Glomerular visceral epithelial cell (primary cell): ENCODE measurements around the gene PCNA.
"Not testable (repeated sequence)": the region's sequence is repeated elsewhere in the genome, so short reads cannot be mapped to it uniquely, and the experiment has no call there.

Source experiments
- DNase-seq: peaks from one replicate; pipeline ENCODE4 v3.0.0-alpha.2; 2016; ENCODE audit errors: extremely low spot score

The PCNA gene

GRCh38 chr20:5099009-5099408 is 20.7 kb downstream of the PCNA start:
- DNase-seq: not testable (repeated sequence)

DNA sequence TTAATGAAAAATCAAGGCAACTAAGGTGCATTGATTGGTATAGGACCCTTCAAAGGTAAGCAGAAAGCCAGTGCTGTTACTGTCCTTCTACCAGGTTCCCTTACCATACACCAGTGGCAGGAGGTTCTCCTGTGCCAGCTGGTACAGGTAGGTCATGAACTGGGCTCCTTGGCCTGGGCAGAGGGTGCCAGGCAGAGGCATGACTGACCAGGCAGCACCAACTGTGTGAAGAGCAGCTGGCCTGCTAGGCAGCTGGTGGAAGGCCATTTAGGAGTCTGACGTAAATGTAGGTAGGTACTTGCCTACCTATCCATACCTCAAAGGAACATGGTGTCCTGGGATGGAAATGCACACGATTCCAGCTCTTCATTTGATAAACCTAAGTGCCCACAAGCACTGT is 23.3 kb downstream of the PCNA start:
- DNase-seq: no peak

GRCh38 chr20:5095931-5096330 is 23.8 kb downstream of the PCNA start:
- no peak for DNase-seq

- no peak for DNase-seq
Measured at GRCh38 chr20:5095454-5095853, 24.3 kb downstream of the PCNA start.

DNA sequence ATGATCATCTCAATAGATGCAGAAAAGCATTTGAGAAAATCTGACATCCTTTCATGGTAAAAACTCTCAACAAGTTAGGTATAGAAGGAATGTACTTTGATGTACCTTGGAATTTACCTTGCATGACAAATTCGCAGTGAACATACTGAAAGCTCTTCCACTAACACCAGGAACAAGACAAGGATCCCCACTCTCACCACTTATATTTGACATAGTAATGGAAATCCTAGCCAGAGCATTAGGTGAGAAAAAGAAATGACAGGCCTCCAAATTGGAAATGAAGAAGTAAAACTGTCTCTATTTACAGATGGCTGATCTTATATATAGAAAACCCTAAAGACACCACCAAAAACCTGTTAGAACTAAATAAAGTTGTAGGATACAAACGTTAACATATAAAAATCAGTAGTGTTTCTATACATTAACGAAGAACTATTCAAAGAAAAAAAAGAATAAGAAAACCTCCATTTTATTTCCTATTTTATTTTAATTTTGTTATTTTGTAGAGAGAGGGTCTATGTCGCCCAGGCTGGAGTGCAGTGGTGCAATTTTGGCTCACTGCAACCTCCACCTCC is 26.9 kb downstream of the PCNA start:
- no peak for DNase-seq

DNA sequence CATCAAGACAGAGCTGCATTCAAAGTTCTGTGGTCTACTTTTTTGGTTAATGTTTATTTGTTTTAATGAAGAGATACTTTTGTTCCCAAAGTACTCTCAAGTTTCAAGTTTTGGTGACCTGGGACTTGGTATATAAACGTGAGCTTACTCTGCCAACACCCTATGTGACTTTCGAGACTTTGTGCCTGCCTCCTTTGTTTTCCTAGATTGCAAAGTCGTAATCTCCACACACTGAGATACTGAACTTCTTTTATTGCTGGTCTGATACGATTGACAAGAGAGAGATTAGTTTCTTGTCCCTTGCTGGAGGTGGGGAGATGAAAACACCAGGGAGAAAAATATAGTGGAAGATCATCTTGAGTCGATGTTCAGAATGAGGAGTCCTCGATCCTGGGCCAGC is 27.9 kb downstream of the PCNA start:
- DNase-seq: no peak

GRCh38 chr20:5090191-5090590 is 29.6 kb downstream of the PCNA start:
- no peak for DNase-seq

- DNase-seq: no peak
Measured at GRCh38 chr20:5088688-5089087, 31.1 kb downstream of the PCNA start.

- no peak for DNase-seq
Measured at GRCh38 chr20:5085380-5085779, 34.4 kb downstream of the PCNA start.

DNA sequence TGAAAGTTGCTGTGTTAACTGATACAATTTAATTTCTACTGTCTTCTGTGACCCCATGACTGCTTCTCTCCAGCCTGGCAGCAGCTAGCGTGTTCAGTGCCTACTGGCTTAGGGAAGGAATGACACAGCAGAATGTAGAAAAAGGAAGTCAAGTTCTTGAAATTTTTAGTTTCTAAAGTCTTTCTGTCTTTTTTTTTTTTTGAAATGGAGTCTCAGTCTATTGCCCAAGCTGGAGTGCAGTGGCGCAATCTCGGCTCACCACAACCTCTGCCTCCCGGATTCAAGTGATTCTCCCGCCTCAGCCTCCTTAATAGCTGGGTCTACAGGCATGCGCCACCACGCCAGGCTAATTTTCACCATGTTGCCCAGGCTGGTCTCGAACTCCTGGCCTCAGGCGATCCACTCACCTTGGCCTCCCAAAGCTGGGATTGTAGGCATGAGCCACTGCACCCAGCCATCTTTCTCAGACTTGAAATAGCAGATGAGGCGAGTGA is 39.3 kb downstream of the PCNA start:
- DNase-seq: no peak

DNA sequence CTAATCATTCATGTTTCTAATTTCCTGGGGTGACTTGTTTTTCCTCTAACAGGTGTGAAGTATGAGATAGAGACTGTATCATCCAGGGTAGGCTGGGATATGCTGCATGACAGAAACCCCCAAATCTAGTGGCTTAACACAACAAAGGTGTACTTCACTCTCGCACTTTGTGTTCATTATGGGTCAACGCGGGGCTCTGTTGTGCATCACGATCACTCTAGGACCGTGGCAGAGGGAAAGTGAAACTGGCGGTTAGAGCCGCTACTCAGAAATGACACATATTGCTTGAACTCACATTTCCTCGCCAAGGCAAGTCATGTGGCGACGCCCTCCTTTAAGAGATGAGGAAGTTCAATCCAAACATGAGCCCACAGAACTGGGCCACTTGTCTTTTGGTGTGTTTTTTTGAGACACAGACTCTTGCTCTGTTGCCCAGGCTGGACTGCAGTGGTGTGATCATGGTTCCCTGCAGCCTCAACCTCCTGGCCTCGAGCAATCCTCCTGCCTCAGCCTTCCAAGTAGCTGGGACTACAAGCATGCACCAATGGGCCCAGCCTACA is 41.3 kb downstream of the PCNA start:
- DNase-seq: peak; percentile 21

GRCh38 chr20:5077761-5078387 is 41.9 kb downstream of the PCNA start:
- no peak for DNase-seq

GRCh38 chr20:5076913-5077312 is 42.8 kb downstream of the PCNA start:
- not testable (repeated sequence) for DNase-seq

DNA sequence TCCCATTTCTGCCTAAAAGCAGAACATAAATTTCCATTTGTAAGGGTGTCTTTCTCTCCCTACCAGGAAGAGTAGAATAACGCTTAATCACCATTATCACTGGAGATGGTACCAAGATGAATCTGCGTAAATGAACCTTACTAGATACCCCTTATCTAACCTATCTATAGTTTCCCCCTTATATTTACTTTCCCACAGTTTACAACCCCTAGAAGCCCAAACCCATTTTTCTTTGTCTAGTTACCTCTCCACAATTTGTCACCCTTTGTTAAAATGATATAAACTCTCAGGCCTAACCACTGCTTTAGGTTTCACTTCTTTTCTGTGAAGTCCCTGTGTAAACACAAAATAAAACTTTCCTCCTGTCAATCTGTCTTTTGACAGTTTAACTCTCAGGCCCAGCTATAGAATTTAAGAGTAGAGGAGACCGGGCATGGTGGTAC is 45.5 kb downstream of the PCNA start:
- no peak for DNase-seq

DNA sequence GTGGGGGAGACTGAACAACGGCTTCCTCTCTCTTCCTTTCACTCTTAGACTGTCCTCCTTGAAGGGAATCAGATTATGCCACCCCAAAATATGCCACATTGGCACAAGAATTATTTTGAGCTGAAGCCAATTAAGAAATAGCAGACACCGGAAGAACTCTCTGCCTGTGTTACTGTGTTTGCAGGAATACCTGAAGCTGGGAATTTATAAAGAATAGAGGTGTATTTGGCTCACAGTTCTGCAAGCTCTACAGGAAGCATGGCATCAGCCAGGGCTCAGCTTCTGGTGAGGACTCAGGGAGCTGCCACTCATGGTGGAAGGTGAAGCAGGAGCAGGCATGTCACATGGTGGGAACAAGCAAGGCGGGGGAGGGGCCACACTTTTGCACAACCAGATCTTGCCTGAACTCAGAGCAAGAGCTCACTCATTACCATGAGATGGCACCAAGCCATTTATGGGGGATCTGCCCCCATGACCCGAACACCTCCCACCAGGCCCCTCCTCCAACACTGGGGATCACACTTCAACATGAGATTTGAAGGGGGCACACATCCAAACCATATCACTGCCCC is 46.0 kb downstream of the PCNA start:
- DNase-seq: no peak

- DNase-seq: peak; percentile 81
Measured at GRCh38 chr20:5072756-5073659, 46.8 kb downstream of the PCNA start.

GRCh38 chr20:5071942-5072341 is 47.8 kb downstream of the PCNA start:
- DNase-seq: not testable (repeated sequence)

DNA sequence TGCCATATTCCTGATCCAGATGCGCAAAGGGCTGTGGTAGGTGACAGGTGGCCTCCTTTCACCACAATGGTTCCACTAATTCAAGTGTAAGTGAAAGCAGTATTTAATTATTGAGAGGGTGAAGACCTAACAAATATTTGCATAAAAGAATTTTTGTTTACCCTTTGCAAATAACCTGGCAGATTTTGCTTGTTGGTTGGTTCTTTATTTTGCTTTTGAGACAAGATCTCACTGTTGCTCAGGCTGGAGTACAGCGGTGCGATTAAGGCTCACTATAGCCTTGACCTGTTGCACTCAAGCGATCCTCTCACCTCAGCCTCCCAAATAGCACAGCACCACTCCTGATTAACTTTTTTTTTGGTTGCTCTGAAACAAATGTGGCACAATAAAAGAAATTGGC is 49.2 kb downstream of the PCNA start:
- no peak for DNase-seq

GRCh38 chr20:5070081-5070480 is 49.7 kb downstream of the PCNA start:
- DNase-seq: no peak

- DNase-seq: no peak
Measured at GRCh38 chr20:5069141-5069806, 50.5 kb downstream of the PCNA start.

- no peak for DNase-seq
Measured at GRCh38 chr20:5067877-5068645, 51.7 kb downstream of the PCNA start.
